Measurements from ENCODE around the gene ST3GAL3.
"Not testable (repeated sequence)": the region's sequence is repeated elsewhere in the genome, so short reads cannot be mapped to it uniquely, and the experiment has no call there.

The ST3GAL3 gene

GRCh38 chr1:43760745-43761317, 53.5 kb downstream of the ST3GAL3 start:
- DNase-seq, result no peak

- peak; percentile 77 to 86 (median 82) for DNase-seq
These were observed 56.2 kb downstream of the ST3GAL3 start for GRCh38 chr1:43763497-43763973.

GRCh38 chr1:43764581-43764980, 57.2 kb downstream of the ST3GAL3 start:
- DNase-seq, result no peak

- no peak for DNase-seq
These were observed 58.9 kb downstream of the ST3GAL3 start for GRCh38 chr1:43766086-43766784.

GRCh38 chr1:43766818-43767525, 59.6 kb downstream of the ST3GAL3 start:
- DNase-seq, result peak in 2 of 3 donors; percentile 34 to 39

- no peak for DNase-seq
These were observed 60.8 kb downstream of the ST3GAL3 start for GRCh38 chr1:43768168-43768567.

GRCh38 chr1:43769350-43769908, 62.1 kb downstream of the ST3GAL3 start:
- DNase-seq, result no peak

- no peak for DNase-seq
These were observed 62.8 kb downstream of the ST3GAL3 start for GRCh38 chr1:43770111-43770510.

- no peak for DNase-seq
These were observed 65.6 kb downstream of the ST3GAL3 start for GRCh38 chr1:43772978-43773377.

GRCh38 chr1:43773821-43774220, 66.5 kb downstream of the ST3GAL3 start:
- no peak for DNase-seq

- peak; percentile 69 to 75 (median 75) for DNase-seq
These were observed 67.0 kb downstream of the ST3GAL3 start for GRCh38 chr1:43774359-43774758.

- peak in 1 of 3 donors; percentile 20 for DNase-seq
These were observed 68.9 kb downstream of the ST3GAL3 start for GRCh38 chr1:43776043-43776761.

GRCh38 chr1:43777916-43778315, 70.6 kb downstream of the ST3GAL3 start:
- not testable (repeated sequence) for DNase-seq

GRCh38 chr1:43779266-43779665, 71.9 kb downstream of the ST3GAL3 start:
- no peak for DNase-seq

- DNase-seq, result no peak
These were observed 72.6 kb downstream of the ST3GAL3 start for GRCh38 chr1:43779805-43780403.

- peak in 1 of 3 donors; percentile 27 for DNase-seq
These were observed 74.2 kb downstream of the ST3GAL3 start for GRCh38 chr1:43781574-43781973.

- DNase-seq, result no peak
These were observed 75.8 kb downstream of the ST3GAL3 start for GRCh38 chr1:43783096-43783670.

- DNase-seq, result peak; percentile 31 to 69 (median 58)
These were observed 76.4 kb downstream of the ST3GAL3 start for GRCh38 chr1:43783671-43784205.

GRCh38 chr1:43786201-43786958, 79.0 kb downstream of the ST3GAL3 start:
- DNase-seq, result no peak

GRCh38 chr1:43786960-43787359, 79.6 kb downstream of the ST3GAL3 start:
- no peak for DNase-seq
